ENCODE data around the gene COG5. TPM values are rescaled to one million over a fixed set of nuclear protein-coding genes. Genes with fewer than 3 reads are reported as not detected.

COG5 gene
- polyA plus RNA-seq, 3 donors = 12.7 to 29.0 (median 28.1) TPM

DNA sequence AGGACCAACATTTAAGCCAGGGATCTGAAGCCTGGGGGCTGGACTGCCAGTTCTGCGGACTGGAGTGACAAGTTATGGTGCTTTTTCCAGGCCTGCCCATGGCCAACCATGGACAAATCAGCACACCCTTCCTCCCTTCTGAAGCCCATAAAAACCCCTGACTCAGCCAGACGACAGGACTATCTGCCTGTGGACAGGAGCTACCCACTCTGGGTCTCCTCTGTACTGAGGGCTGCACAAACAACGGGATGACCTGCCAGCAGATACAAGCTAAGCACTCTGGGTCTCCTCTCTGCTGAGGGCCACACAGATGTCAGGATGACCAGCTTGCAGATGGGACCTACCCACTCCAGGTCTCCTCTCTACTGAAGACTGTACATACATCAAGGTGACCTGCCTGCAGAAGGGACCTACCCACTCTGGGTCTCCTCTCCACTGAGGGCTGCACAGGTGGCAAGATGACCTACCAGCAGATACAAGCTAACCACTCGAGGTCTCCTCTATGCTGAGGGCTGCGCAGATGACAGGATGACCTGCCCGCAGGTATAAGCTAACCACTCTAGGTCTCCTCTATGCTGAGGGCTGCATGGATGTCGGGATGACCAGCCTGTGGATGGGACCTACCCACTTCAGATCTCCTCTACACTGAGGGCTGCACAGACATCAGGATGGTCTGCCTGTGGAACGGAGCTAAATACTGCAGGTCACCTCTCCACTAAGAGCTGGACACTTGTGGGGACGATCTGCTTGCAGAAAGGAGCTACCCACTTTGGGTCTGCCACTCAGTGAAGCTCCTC, 204.0 kb downstream of the COG5 start:
- Histone ChIP-seq H3K9me3 (replicated peaks in 1 of 2; ENCODE audit: control insufficient read depth in 1 of 2, insufficient read depth in 1 of 2, low read length in 2 of 2) (peaks cover 16 to 21% of the 10 kb centered on the region in 2 donors), H3K36me3 (replicated peaks in 1 of 2; ENCODE audit: control insufficient read depth in 1 of 2, insufficient read depth in 2 of 2, low read length in 2 of 2) (peaks cover 28 to 47% of the 10 kb centered on the region in 2 donors), H3K4me1 (ENCODE audit: control insufficient read depth in 1 of 2, insufficient read depth in 2 of 2, low read length in 2 of 2) (no peaks in the 10 kb centered on the region), H3K4me2 (replicated peaks; ENCODE audit: extremely low read depth, low read length, poor library complexity, severe bottlenecking) (no peak overlapping the region), H3K79me2 (ENCODE audit: insufficient read depth, low read length) (no peaks in the 10 kb centered on the region), H3K27ac (ENCODE audit: low read depth in 1 of 2, low read length in 2 of 2) (no peak overlapping the region), H2AFZ (ENCODE audit: insufficient read depth, low read depth, low read length, poor library complexity, severe bottlenecking) (no peak overlapping the region), H3K27me3 (ENCODE audit: control insufficient read depth in 2 of 2, insufficient read depth in 2 of 2, low read length in 2 of 2) (no peaks in the 10 kb centered on the region), H3K4me3 (replicated peaks in 1 of 3; ENCODE audit: low read depth in 2 of 3, low read length in 3 of 3) (no peak overlapping the region), H3K9ac (ENCODE audit: insufficient read depth, low read length, poor library complexity, severe bottlenecking) (no peak overlapping the region), H4K20me1 (ENCODE audit: insufficient read depth, low read length) (no peaks in the 10 kb centered on the region)
- intact Hi-C loops (cut with micrococcal nuclease) = no loop called here
- Mint-ChIP-seq H3K4me1 (peaks cover 6% of the 10 kb centered on the region), H3K9me3 (peaks cover 12 to 19% (median 15%) of the 10 kb centered on the region in 7 donors), H3K27me3 (ENCODE audit: low read depth in 3 of 3) (no peaks in the 10 kb centered on the region), H3K36me3 (peaks cover 48 to 51% of the 10 kb centered on the region in 2 donors), H3K4me3 (no peak overlapping the region), H3K27ac (no peak overlapping the region)
- TF ChIP-seq, protein P1, sequence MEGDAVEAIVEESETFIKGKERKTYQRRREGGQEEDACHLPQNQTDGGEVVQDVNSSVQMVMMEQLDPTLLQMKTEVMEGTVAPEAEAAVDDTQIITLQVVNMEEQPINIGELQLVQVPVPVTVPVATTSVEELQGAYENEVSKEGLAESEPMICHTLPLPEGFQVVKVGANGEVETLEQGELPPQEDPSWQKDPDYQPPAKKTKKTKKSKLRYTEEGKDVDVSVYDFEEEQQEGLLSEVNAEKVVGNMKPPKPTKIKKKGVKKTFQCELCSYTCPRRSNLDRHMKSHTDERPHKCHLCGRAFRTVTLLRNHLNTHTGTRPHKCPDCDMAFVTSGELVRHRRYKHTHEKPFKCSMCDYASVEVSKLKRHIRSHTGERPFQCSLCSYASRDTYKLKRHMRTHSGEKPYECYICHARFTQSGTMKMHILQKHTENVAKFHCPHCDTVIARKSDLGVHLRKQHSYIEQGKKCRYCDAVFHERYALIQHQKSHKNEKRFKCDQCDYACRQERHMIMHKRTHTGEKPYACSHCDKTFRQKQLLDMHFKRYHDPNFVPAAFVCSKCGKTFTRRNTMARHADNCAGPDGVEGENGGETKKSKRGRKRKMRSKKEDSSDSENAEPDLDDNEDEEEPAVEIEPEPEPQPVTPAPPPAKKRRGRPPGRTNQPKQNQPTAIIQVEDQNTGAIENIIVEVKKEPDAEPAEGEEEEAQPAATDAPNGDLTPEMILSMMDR (IDR thresholded peaks at IDR 0.05) = no peak
- no peak for DNase-seq
- 86% methylated on average over 9 of the region's 9 CpGs for WGBS (ENCODE audit: insufficient coverage)

DNA sequence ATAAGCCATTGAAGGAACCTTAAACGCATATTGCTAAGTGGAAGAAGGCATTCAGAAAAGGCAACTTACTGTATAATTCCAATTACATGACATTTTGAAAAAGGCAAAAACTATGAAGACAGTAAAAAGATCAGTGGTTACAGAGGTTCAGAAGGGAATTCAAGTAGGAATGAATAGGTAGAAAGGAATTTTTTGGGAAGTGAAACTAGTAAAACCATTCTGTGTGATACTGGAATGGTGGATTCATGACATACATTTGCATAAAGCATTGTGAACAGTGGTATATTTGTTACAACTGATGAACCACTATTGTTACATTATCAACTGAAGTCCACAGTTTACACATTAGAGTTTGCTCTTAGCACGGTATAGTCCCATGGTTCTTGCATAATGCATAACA, 208.1 kb downstream of the COG5 start:
- intact Hi-C loops (cut with micrococcal nuclease) = no loop called here
- Histone ChIP-seq H3K9me3 (replicated peaks in 1 of 2; ENCODE audit: control insufficient read depth in 1 of 2, insufficient read depth in 1 of 2, low read length in 2 of 2) (peaks cover 12 to 18% of the 10 kb centered on the region in 2 donors), H3K4me2 (replicated peaks; ENCODE audit: extremely low read depth, low read length, poor library complexity, severe bottlenecking) (no peak overlapping the region), H3K4me3 (replicated peaks in 1 of 3; ENCODE audit: low read depth in 2 of 3, low read length in 3 of 3) (no peak overlapping the region), H3K36me3 (replicated peaks in 1 of 2; ENCODE audit: control insufficient read depth in 1 of 2, insufficient read depth in 2 of 2, low read length in 2 of 2) (peaks cover 17 to 23% of the 10 kb centered on the region in 2 donors), H3K27ac (ENCODE audit: low read depth in 1 of 2, low read length in 2 of 2) (no peak overlapping the region), H3K4me1 (ENCODE audit: control insufficient read depth in 1 of 2, insufficient read depth in 2 of 2, low read length in 2 of 2) (no peaks in the 10 kb centered on the region), H2AFZ (ENCODE audit: insufficient read depth, low read depth, low read length, poor library complexity, severe bottlenecking) (no peak overlapping the region), H3K79me2 (ENCODE audit: insufficient read depth, low read length) (no peaks in the 10 kb centered on the region), H3K9ac (ENCODE audit: insufficient read depth, low read length, poor library complexity, severe bottlenecking) (no peak overlapping the region), H3K27me3 (ENCODE audit: control insufficient read depth in 2 of 2, insufficient read depth in 2 of 2, low read length in 2 of 2) (no peaks in the 10 kb centered on the region), H4K20me1 (ENCODE audit: insufficient read depth, low read length) (no peaks in the 10 kb centered on the region)
- H3K4me3 Mint-ChIP-seq = no peak overlapping the region
- no peaks in the 10 kb centered on the region for H3K4me1 Mint-ChIP-seq
- H3K36me3 Mint-ChIP-seq = peaks cover 25 to 27% of the 10 kb centered on the region in 2 donors
- peaks cover 10 to 14% (median 13%) of the 10 kb centered on the region in 7 donors for H3K9me3 Mint-ChIP-seq
- H3K27me3 Mint-ChIP-seq (ENCODE audit: low read depth in 3 of 3) = no peaks in the 10 kb centered on the region
- TF ChIP-seq, protein P1 (IDR thresholded peaks at IDR 0.05) = no peak
- no peak for DNase-seq
- no CpG with 5 or more reads among the region's 2 CpGs for WGBS (ENCODE audit: insufficient coverage)
- H3K27ac Mint-ChIP-seq = no peak overlapping the region
